Superior temporal gyrus (tissue), 1 donor: Measurements from ENCODE around the gene B9D2.
"Not testable (repeated sequence)": the region's sequence is repeated elsewhere in the genome, so short reads cannot be mapped to it uniquely, and the experiment has no call there.

Experiments used
- DNase-seq: peaks from one replicate; pipeline ENCODE4 v3.0.0-alpha.2; 2016; ENCODE audit errors: extremely low spot score

B9D2 gene

GRCh38 chr19:41355035-41355434 lies 8.9 kb downstream of the B9D2 start:
- no peak for DNase-seq

GRCh38 chr19:41354343-41354953 lies 9.5 kb downstream of the B9D2 start:
- DNase-seq = no peak

- no peak for DNase-seq
Observed at GRCh38 chr19:41353466-41354342, 10.2 kb downstream of the B9D2 start, which contains the start of gene TGFB1. TGFB1 (minus strand) TSS chr19:41353922; CDS start chr19:41353044, 878 bp downstream.

GRCh38 chr19:41352609-41353465 lies 11.1 kb downstream of the B9D2 start:
- no peak for DNase-seq

GRCh38 chr19:41352279-41352608 lies 11.7 kb downstream of the B9D2 start:
- DNase-seq = no peak

- no peak for DNase-seq
Observed at GRCh38 chr19:41351339-41352245, 12.4 kb downstream of the B9D2 start.

GRCh38 chr19:41350735-41351338 lies 13.1 kb downstream of the B9D2 start:
- DNase-seq = no peak

- not testable (repeated sequence) for DNase-seq
Observed at GRCh38 chr19:41346916-41347315, 17.0 kb downstream of the B9D2 start.

GRCh38 chr19:41344162-41344561 lies 19.8 kb downstream of the B9D2 start:
- DNase-seq = no peak

- no peak for DNase-seq
Observed at GRCh38 chr19:41341669-41342490, 22.1 kb downstream of the B9D2 start.

- no peak for DNase-seq
Observed at GRCh38 chr19:41339936-41340335, 24.0 kb downstream of the B9D2 start.

- DNase-seq = no peak
Observed at GRCh38 chr19:41335467-41335866, 28.5 kb downstream of the B9D2 start.

- DNase-seq = no peak
Observed at GRCh38 chr19:41334793-41335192, 29.2 kb downstream of the B9D2 start.

GRCh38 chr19:41332468-41332867 lies 31.5 kb downstream of the B9D2 start:
- no peak for DNase-seq

- no peak for DNase-seq
Observed at GRCh38 chr19:41332000-41332399, 31.9 kb downstream of the B9D2 start.

- DNase-seq = no peak
Observed at GRCh38 chr19:41330946-41331678, 32.8 kb downstream of the B9D2 start.

GRCh38 chr19:41330481-41330880 lies 33.5 kb downstream of the B9D2 start:
- DNase-seq = no peak

- DNase-seq = no peak
Observed at GRCh38 chr19:41328842-41329225, 35.1 kb downstream of the B9D2 start.

- DNase-seq = no peak
Observed at GRCh38 chr19:41328157-41328841, 35.6 kb downstream of the B9D2 start.
